ENCODE results near the gene CFAP100.

- TF ChIP-seq CTCF (IDR thresholded peaks at IDR 0.05) (no peak), POLR2A (IDR thresholded peaks at IDR 0.05) (no peak)
Measured at GRCh38 chr3:126345231-126345630, 49.5 kb upstream of the CFAP100 start.

All from esophagus squamous epithelium (tissue), 4 donors.